ENCODE measurements around the gene TEPSIN.
A peak's percentile ranks its signal among the peaks of the same experiment; 100 is the strongest.

The TEPSIN gene

GRCh38 chr17:81238815-81239713 lies at the start of gene TEPSIN, which contains the start of gene NDUFAF8:
TSS of gene TEPSIN (minus strand) at chr17:81239055. CDS start at chr17:81239033, 22 bp downstream.
TSS of gene NDUFAF8 (plus strand) at chr17:81239318. CDS start at chr17:81239364, 46 bp downstream.
- peak; percentile 92 for DNase-seq

- no peak for DNase-seq
These were observed 49.0 kb upstream of the TEPSIN start for GRCh38 chr17:81287741-81288430.

GRCh38 chr17:81287152-81287551 lies 48.3 kb upstream of the TEPSIN start:
- DNase-seq = no peak

- no peak for DNase-seq
These were observed 47.8 kb upstream of the TEPSIN start for GRCh38 chr17:81286491-81287145.

- DNase-seq = no peak
These were observed 47.0 kb upstream of the TEPSIN start for GRCh38 chr17:81285894-81286293.

- DNase-seq = no peak
These were observed 46.5 kb upstream of the TEPSIN start for GRCh38 chr17:81285179-81285878.

GRCh38 chr17:81282876-81283275 lies 44.0 kb upstream of the TEPSIN start:
- DNase-seq = no peak

- DNase-seq = no peak
These were observed 43.3 kb upstream of the TEPSIN start for GRCh38 chr17:81282141-81282540.

- DNase-seq = no peak
These were observed 41.7 kb upstream of the TEPSIN start for GRCh38 chr17:81280571-81280970.

- no peak for DNase-seq
These were observed 40.7 kb upstream of the TEPSIN start for GRCh38 chr17:81279278-81280275.

- DNase-seq = no peak
These were observed 40.0 kb upstream of the TEPSIN start for GRCh38 chr17:81278831-81279230.

- DNase-seq = no peak
These were observed 39.3 kb upstream of the TEPSIN start for GRCh38 chr17:81277946-81278693.

- DNase-seq = no peak
These were observed 38.6 kb upstream of the TEPSIN start for GRCh38 chr17:81277421-81277820.

GRCh38 chr17:81276781-81277180 lies 37.9 kb upstream of the TEPSIN start:
- DNase-seq = no peak

GRCh38 chr17:81274471-81274855 lies 35.6 kb upstream of the TEPSIN start:
- DNase-seq = no peak

GRCh38 chr17:81273698-81274470 lies 35.0 kb upstream of the TEPSIN start:
- no peak for DNase-seq

GRCh38 chr17:81272616-81273015 lies 33.8 kb upstream of the TEPSIN start:
- no peak for DNase-seq

- no peak for DNase-seq
These were observed 32.4 kb upstream of the TEPSIN start for GRCh38 chr17:81271226-81271625.

GRCh38 chr17:81270279-81270678 lies 31.4 kb upstream of the TEPSIN start:
- no peak for DNase-seq

All from GOT3 (cell line).